Liver (tissue), 9 donors: ENCODE data around the gene SLC5A5. TPM values are rescaled to one million over a fixed set of nuclear protein-coding genes. Genes with fewer than 3 reads are reported as not detected.

Experiments used
- DNase-seq: peaks from one replicate; pipeline ENCODE4 v3.0.0-alpha.2; 2017; ENCODE audit warnings: low spot score
- H3K27ac ChIP-seq, 2 donors: one replicate each; pipeline ENCODE4 v1.7.0; 2013; ENCODE audit warnings: inconsistent platforms in 2 of 2, low read length in 2 of 2, control low read depth in 1 of 2, low read depth in 1 of 2, mild to moderate bottlenecking in 1 of 2
- H3K27me3 ChIP-seq, 4 donors: one replicate each; pipeline versions ENCODE4 v1.6.1 to v1.7.0; 2013; ENCODE audit warnings: low read length in 3 of 4, inconsistent platforms in 1 of 4, mild to moderate bottlenecking in 1 of 4, moderate library complexity in 1 of 4; ENCODE audit not compliant: control insufficient read depth in 4 of 4, insufficient read depth in 4 of 4
- H3K36me3 ChIP-seq, 4 donors: one replicate each; pipeline versions ENCODE4 v1.6.1 to v1.7.0; 2013; ENCODE audit warnings: low read length in 3 of 4, mild to moderate bottlenecking in 3 of 4, low read depth in 1 of 4, moderate library complexity in 1 of 4; ENCODE audit not compliant: control insufficient read depth in 4 of 4, insufficient read depth in 3 of 4
- H3K4me1 ChIP-seq, 4 donors: one replicate each; pipeline versions ENCODE4 v1.6.1 to v1.7.0; 2013; ENCODE audit warnings: low read length in 3 of 4, mild to moderate bottlenecking in 3 of 4, moderate library complexity in 1 of 4; ENCODE audit not compliant: control insufficient read depth in 4 of 4, insufficient read depth in 4 of 4
- H3K4me3 ChIP-seq, 3 donors: one replicate each; pipeline versions ENCODE4 v1.6.1 to v1.7.0; 2013; ENCODE audit warnings: low read length in 3 of 3, control low read depth in 1 of 3, low read depth in 1 of 3, mild to moderate bottlenecking in 1 of 3
- H3K9ac ChIP-seq, 2 donors: one replicate each; pipeline ENCODE4 v1.7.0; 2013; ENCODE audit warnings: low read length in 2 of 2, mild to moderate bottlenecking in 2 of 2, moderate library complexity in 2 of 2, control low read depth in 1 of 2, low read depth in 1 of 2
- H3K9me3 ChIP-seq, 4 donors: one replicate each; pipeline versions ENCODE4 v1.6.1 to v1.7.0; 2013; ENCODE audit warnings: low read length in 3 of 4; ENCODE audit not compliant: control insufficient read depth in 4 of 4
- CTCF ChIP-seq: fragments of 150-350 bp; IDR thresholded peaks from 2 replicates; pipeline ENCODE4 v1.5.1; 2017; ENCODE audit warnings: improper control_type of control experiment, low read depth, low read length; ENCODE audit not compliant: missing input control
- EGR1 ChIP-seq, 2 donors: IDR thresholded peaks; 2 replicates each; pipeline ENCODE4 v1.6.1; 2016 to 2018; ENCODE audit warnings: antibody characterized with exemption in 2 of 2, low read depth in 2 of 2
- FOXA1 ChIP-seq: IDR thresholded peaks from 2 replicates; pipeline ENCODE4 v1.6.1; 2016; ENCODE audit warnings: antibody characterized with exemption
- FOXA2 ChIP-seq: IDR thresholded peaks from 2 replicates; pipeline ENCODE4 v1.6.1; 2016; ENCODE audit warnings: antibody characterized with exemption
- GABPA ChIP-seq, 2 donors: IDR thresholded peaks in 1 of 2; conservative IDR thresholded peaks in 1 of 2; 2 replicates each; pipeline ENCODE4 v1.6.1; 2016; ENCODE audit warnings: antibody characterized with exemption in 2 of 2, mild to moderate bottlenecking in 1 of 2, moderate library complexity in 1 of 2
- HNF4A ChIP-seq, 2 donors: conservative IDR thresholded peaks; 2 replicates each; pipeline ENCODE4 v1.6.1; 2016; ENCODE audit warnings: antibody characterized with exemption in 2 of 2, mild to moderate bottlenecking in 2 of 2
- HNF4G ChIP-seq: IDR thresholded peaks from 2 replicates; pipeline ENCODE4 v1.6.1; 2016; ENCODE audit warnings: antibody characterized with exemption
- JUND ChIP-seq, 2 donors: IDR thresholded peaks; 2 replicates each; pipeline ENCODE4 v1.6.1; 2016; ENCODE audit warnings: antibody characterized with exemption in 2 of 2
- NR2F2 ChIP-seq: IDR thresholded peaks from 2 replicates; pipeline ENCODE4 v1.6.1; 2016; ENCODE audit warnings: antibody characterized with exemption
- RAD21 ChIP-seq, 2 donors: IDR thresholded peaks; 2 replicates each; pipeline ENCODE4 v1.6.1; 2016; ENCODE audit warnings: antibody characterized with exemption in 2 of 2, mild to moderate bottlenecking in 2 of 2
- REST ChIP-seq: IDR thresholded peaks from 2 replicates; pipeline ENCODE4 v1.6.1; 2016; ENCODE audit warnings: antibody characterized with exemption, mild to moderate bottlenecking
- RXRA ChIP-seq, 2 donors: IDR thresholded peaks; 2 replicates each; pipeline ENCODE4 v1.6.1; 2017 to 2018; ENCODE audit warnings: antibody characterized with exemption in 2 of 2, mild to moderate bottlenecking in 1 of 2
- SP1 ChIP-seq: IDR thresholded peaks from 2 replicates; pipeline ENCODE4 v1.6.1; 2018; ENCODE audit warnings: antibody characterized with exemption, mild to moderate bottlenecking
- TAF1 ChIP-seq: conservative IDR thresholded peaks from 2 replicates; pipeline ENCODE4 v1.6.1; 2016; ENCODE audit warnings: antibody characterized with exemption, mild to moderate bottlenecking
- YY1 ChIP-seq: IDR thresholded peaks from 2 replicates; pipeline ENCODE4 v1.6.1; 2016; ENCODE audit warnings: antibody characterized with exemption, mild to moderate bottlenecking
- ZBTB33 ChIP-seq: IDR thresholded peaks from 2 replicates; pipeline ENCODE4 v1.6.1; 2016; ENCODE audit warnings: antibody characterized with exemption
- WGBS: extraction: QIAGEN DNeasy Blood & Tissue Kit; methylation state at CpG from one replicate; pipeline ENCODE4 v1.1.7; 2013; 5-methylcytosine and 5-hydroxymethylcytosine counted together
- polyA plus RNA-seq, 2 donors: library from polyadenylated mRNA; stranded (reverse) in 1 of 2; unstranded in 1 of 2; fragments of 200-250 nt in 1 of 2; fragments of >200 nt in 1 of 2; fragmentation: Nextera tagmentation in 1 of 2; extraction: Ambion mirVana in 1 of 2; gene quantifications; one replicate each; pipeline versions ENCODE4 v1.2.1 to v1.2.3, GENCODE V29; 2013 to 2015
- total RNA-seq, 2 donors: library from RNA; depleted of rRNA; stranded (reverse); fragments of >200 nt; gene quantifications; one replicate each; pipeline ENCODE4 v1.2.3, GENCODE V29; 2014
- TF ChIP-seq, protein P1 (sequence below): IDR thresholded peaks from 2 replicates; pipeline ENCODE4 v1.6.1; 2016; ENCODE audit warnings: antibody characterized with exemption
- TF ChIP-seq, protein P2 (sequence below): IDR thresholded peaks from 2 replicates; pipeline ENCODE4 v1.6.1; 2016; ENCODE audit warnings: antibody characterized with exemption
- donor health status: healthy.
- donor health status: healthy.
- donor health status: healthy.
- donor health status: healthy.
- donor health status: healthy.

The SLC5A5 gene
- total and polyA plus RNA-seq, 4 donors, result 0.09 TPM; not detected in 3

- Histone ChIP-seq H3K36me3 (peaks cover 0 to 1% (median 0%) of the 10 kb centered on the region in 4 donors), H3K4me1 (peaks cover 0 to 5% (median 0%) of the 10 kb centered on the region in 4 donors), H3K9ac (no peak overlapping the region), H3K4me3 (no peak overlapping the region), H3K9me3 (peaks cover 0 to 2% (median 0%) of the 10 kb centered on the region in 4 donors), H3K27ac (no peak overlapping the region), H3K27me3 (peaks cover 0 to 7% (median 0%) of the 10 kb centered on the region in 4 donors)
- WGBS, result 66% methylated on average over 20 of the region's 20 CpGs
- TF ChIP-seq RXRA (IDR thresholded peaks at IDR 0.05), result no peak
- TF ChIP-seq FOXA2, result no peak
- no peak for TF ChIP-seq TAF1
- TF ChIP-seq JUND (IDR thresholded peaks at IDR 0.05), result no peak
- TF ChIP-seq FOXA1, result no peak
- TF ChIP-seq REST, result no peak
- no peak for TF ChIP-seq HNF4A (conservative IDR thresholded peaks at IDR 0.05)
- TF ChIP-seq, protein P1, sequence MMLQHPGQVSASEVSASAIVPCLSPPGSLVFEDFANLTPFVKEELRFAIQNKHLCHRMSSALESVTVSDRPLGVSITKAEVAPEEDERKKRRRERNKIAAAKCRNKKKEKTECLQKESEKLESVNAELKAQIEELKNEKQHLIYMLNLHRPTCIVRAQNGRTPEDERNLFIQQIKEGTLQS, result no peak
- TF ChIP-seq GABPA (IDR thresholded peaks at IDR 0.05 in 1 of 2, conservative IDR thresholded peaks at IDR 0.05 in 1 of 2), result no peak
- TF ChIP-seq SP1, result no peak
- TF ChIP-seq YY1, result no peak
- TF ChIP-seq RAD21 (IDR thresholded peaks at IDR 0.05), result no peak
- TF ChIP-seq CTCF, result no peak
- TF ChIP-seq, protein P2, sequence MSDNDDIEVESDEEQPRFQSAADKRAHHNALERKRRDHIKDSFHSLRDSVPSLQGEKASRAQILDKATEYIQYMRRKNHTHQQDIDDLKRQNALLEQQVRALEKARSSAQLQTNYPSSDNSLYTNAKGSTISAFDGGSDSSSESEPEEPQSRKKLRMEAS, result no peak
- TF ChIP-seq EGR1 (IDR thresholded peaks at IDR 0.05; ENCODE audit: low read depth in 2 of 2), result no peak
- no peak for TF ChIP-seq HNF4G
- no peak for TF ChIP-seq NR2F2
- TF ChIP-seq ZBTB33, result no peak
- DNase-seq, result no peak
These were observed 29.0 kb upstream of the SLC5A5 start for GRCh38 chr19:17842663-17843291.
